Neutrophil (primary cell): Measurements from ENCODE around the gene TIMM10B.

Source experiments
- H3K27ac ChIP-seq: fragments of 200-600 bp; sonication (generic); 2 replicates; pipeline ENCODE4 v1.5.1; 2016; ENCODE audit warnings: mild to moderate bottlenecking, moderate library complexity
- H3K27me3 ChIP-seq: fragments of 200-600 bp; sonication (generic); 2 replicates; pipeline ENCODE4 v1.6.0; 2016; ENCODE audit warnings: mild to moderate bottlenecking
- H3K36me3 ChIP-seq: fragments of 200-600 bp; sonication (generic); 2 replicates; pipeline ENCODE4 v1.5.1; 2017
- H3K4me1 ChIP-seq, 2 experiments: fragments of 200-600 bp in 1 of 2; sonication (generic) in 1 of 2; 1 replicate in 1 of 2; 2 replicates in 1 of 2; pipeline versions ENCODE4 v1.5.1 to v1.6.1; 2013 to 2016; ENCODE audit warnings: low read depth in 1 of 2, low read length in 1 of 2, mild to moderate bottlenecking in 1 of 2, moderate library complexity in 1 of 2; ENCODE audit not compliant: control insufficient read depth in 1 of 2, insufficient read depth in 1 of 2
- H3K4me3 ChIP-seq, 2 experiments: fragments of 200-600 bp in 1 of 2; sonication (generic) in 1 of 2; 1 replicate in 1 of 2; 2 replicates in 1 of 2; pipeline ENCODE4 v1.5.1; 2013 to 2016; ENCODE audit warnings: low read depth in 1 of 2, low read length in 1 of 2, mild to moderate bottlenecking in 1 of 2, moderate library complexity in 1 of 2
- H3K9me3 ChIP-seq: fragments of 200-600 bp; sonication (generic); 2 replicates; pipeline ENCODE4 v1.5.1; 2016
- TF ChIP-seq, protein P1 (sequence below): fragments of 200-600 bp; sonication (generic); IDR thresholded peaks from 2 replicates; pipeline ENCODE4 v1.5.1; 2016; ENCODE audit warnings: antibody characterized with exemption

TIMM10B gene

GRCh38 chr11:6452219-6452618, 29.1 kb upstream of the TIMM10B start:
- no peak overlapping the region for H3K27ac ChIP-seq
- H3K36me3 ChIP-seq = peaks cover 15% of the 10 kb centered on the region
- H3K9me3 ChIP-seq = no peaks in the 10 kb centered on the region
- no peaks in the 10 kb centered on the region for H3K27me3 ChIP-seq
- no peak overlapping the region for H3K4me3 ChIP-seq
- TF ChIP-seq, protein P1, sequence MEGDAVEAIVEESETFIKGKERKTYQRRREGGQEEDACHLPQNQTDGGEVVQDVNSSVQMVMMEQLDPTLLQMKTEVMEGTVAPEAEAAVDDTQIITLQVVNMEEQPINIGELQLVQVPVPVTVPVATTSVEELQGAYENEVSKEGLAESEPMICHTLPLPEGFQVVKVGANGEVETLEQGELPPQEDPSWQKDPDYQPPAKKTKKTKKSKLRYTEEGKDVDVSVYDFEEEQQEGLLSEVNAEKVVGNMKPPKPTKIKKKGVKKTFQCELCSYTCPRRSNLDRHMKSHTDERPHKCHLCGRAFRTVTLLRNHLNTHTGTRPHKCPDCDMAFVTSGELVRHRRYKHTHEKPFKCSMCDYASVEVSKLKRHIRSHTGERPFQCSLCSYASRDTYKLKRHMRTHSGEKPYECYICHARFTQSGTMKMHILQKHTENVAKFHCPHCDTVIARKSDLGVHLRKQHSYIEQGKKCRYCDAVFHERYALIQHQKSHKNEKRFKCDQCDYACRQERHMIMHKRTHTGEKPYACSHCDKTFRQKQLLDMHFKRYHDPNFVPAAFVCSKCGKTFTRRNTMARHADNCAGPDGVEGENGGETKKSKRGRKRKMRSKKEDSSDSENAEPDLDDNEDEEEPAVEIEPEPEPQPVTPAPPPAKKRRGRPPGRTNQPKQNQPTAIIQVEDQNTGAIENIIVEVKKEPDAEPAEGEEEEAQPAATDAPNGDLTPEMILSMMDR = no peak
- H3K4me1 ChIP-seq = no peaks in the 10 kb centered on the region

DNA sequence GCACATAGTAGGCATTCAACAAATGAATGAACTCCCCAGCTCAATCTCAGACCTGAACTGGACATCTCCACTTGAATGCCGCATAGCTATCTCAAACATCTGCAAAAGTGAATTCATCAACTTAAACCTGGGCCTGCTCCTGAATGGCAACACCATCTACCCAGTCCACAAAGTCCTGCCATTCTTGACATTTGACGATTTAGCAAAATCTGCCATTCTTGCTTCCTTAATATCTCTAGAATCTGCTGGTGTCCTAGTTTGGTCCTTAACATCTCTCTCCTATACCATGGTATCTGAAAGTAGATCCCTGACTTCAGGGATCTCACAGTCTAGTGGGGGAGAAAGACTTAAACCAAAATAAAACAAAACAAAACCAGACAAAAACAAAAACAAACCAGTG, 28.1 kb upstream of the TIMM10B start:
- TF ChIP-seq, protein P1 = no peak
- no peak overlapping the region for H3K27ac ChIP-seq
- peaks cover 19% of the 10 kb centered on the region for H3K36me3 ChIP-seq
- no peaks in the 10 kb centered on the region for H3K27me3 ChIP-seq
- no peaks in the 10 kb centered on the region for H3K9me3 ChIP-seq
- no peak overlapping the region for H3K4me3 ChIP-seq
- H3K4me1 ChIP-seq = no peaks in the 10 kb centered on the region

- no peaks in the 10 kb centered on the region for H3K9me3 ChIP-seq
These were observed 26.2 kb upstream of the TIMM10B start for GRCh38 chr11:6455070-6455469.

DNA sequence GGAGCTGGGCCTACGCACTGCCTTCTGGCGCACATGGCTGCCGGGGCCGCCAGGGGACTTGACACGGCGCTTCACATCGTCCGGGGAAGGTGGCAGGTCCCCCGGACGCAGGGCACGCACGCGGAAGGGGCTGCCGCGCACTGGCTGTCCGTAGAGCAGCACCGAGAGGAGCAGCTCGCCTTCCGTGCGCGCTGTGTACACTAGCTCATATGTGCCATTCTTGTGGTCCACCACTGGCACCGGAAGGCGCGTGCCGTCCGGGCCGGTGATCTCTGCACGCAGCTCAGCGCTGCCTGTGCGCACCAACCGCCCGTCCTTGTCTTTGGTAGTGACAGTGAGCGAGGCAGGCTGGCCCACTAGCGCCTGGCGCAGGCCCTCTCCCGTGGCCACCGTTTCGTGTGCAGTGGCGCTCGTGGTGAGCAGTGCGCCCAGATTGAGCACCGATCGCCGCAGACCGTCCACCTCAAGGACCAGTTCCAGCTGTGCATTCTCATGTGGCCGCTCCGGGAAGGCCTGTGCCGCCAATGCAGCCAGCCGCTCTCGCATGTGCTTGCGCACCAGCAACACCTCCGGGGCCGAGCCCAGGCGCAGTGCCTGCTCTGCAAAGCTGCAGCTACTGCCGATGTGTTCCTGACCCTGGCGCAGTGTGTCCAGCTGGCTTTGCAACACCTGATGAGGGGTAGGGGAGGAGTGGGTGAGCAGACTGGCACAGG, 24.8 kb upstream of the TIMM10B start:
- Histone ChIP-seq H3K4me3 (no peak overlapping the region), H3K27ac (no peak overlapping the region), H3K4me1 (no peaks in the 10 kb centered on the region), H3K27me3 (no peaks in the 10 kb centered on the region), H3K36me3 (peaks cover 19% of the 10 kb centered on the region), H3K9me3 (no peaks in the 10 kb centered on the region)
- TF ChIP-seq, protein P1 = no peak

More at GRCh38 chr11:6455070-6455469, 26.2 kb upstream of the TIMM10B start:
- H3K4me3 ChIP-seq = no peak overlapping the region
- H3K36me3 ChIP-seq = peaks cover 19% of the 10 kb centered on the region
- no peak overlapping the region for H3K27ac ChIP-seq
- TF ChIP-seq, protein P1 = no peak
- H3K4me1 ChIP-seq = no peaks in the 10 kb centered on the region
- H3K27me3 ChIP-seq = no peaks in the 10 kb centered on the region

DNA sequence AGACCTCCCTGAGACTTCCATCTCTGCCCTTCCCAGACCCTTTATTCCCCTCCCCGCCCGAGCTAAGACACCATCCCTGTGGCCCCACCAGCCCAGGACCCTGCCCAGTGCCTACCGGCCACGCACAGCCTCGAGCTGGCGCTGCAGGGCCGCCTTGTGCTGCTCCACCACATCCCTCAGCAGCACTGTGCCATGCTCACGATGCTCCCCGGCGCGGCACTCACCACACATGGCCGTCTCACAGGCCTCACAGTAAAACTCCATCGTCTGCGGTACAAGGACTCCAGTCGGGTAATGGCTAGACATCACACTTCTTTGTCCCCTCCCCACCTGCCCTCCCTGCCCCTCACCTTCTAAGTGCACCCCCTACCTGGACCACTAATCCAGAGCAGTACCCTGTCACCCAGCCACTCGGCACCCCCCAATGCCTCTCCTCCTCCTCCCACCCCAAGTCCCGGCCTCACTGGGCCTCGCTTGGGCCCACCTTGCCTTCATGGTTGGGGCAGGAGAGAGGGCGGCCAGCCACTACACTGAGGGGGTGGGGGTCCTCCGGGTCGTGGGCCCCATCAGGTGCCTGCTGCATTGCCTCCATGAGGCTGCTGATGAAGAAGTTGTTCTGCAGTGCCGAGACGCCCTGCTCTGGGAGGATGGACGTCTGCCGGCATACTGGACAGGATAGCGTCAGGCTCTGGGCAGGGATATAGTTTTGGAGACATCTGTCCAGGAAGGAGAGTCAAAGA, 23.6 kb upstream of the TIMM10B start:
- Histone ChIP-seq H3K4me1 (no peaks in the 10 kb centered on the region), H3K9me3 (no peaks in the 10 kb centered on the region), H3K36me3 (peaks cover 19% of the 10 kb centered on the region), H3K27me3 (no peaks in the 10 kb centered on the region), H3K27ac (no peak overlapping the region), H3K4me3 (no peak overlapping the region)
- TF ChIP-seq, protein P1 = no peak
